Stimulated activated CD4-positive, alpha-beta T cell treated with anti-CD3 and anti-CD28 coated beads, Interleukin-4, amount 100 ng/mL, for 1 hour (primary cell): Measurements from ENCODE around the gene RNF32.
"Not testable (repeated sequence)": the region's sequence is repeated elsewhere in the genome, so short reads cannot be mapped to it uniquely, and the experiment has no call there.

Experiments used
- DNase-seq: peaks from one replicate; pipeline ENCODE4 v3.0.0-alpha.2; 2020

The RNF32 gene

GRCh38 chr7:156642306-156643045, 1.9 kb downstream of the RNF32 start:
- DNase-seq, result no peak

GRCh38 chr7:156647330-156647729, 6.8 kb downstream of the RNF32 start:
- DNase-seq, result not testable (repeated sequence)

- DNase-seq, result no peak
These were observed 9.5 kb downstream of the RNF32 start for GRCh38 chr7:156650042-156650441.

- DNase-seq, result no peak
These were observed 10.9 kb downstream of the RNF32 start for GRCh38 chr7:156651474-156651873.

- no peak for DNase-seq
These were observed 12.5 kb downstream of the RNF32 start for GRCh38 chr7:156652886-156653568.

GRCh38 chr7:156654511-156655234, 14.1 kb downstream of the RNF32 start:
- DNase-seq, result no peak

GRCh38 chr7:156655251-156655650, 14.7 kb downstream of the RNF32 start:
- no peak for DNase-seq

- no peak for DNase-seq
These were observed 15.4 kb downstream of the RNF32 start for GRCh38 chr7:156655983-156656382.

- DNase-seq, result no peak
These were observed 16.0 kb downstream of the RNF32 start for GRCh38 chr7:156656598-156656997.

GRCh38 chr7:156657681-156658080, 17.1 kb downstream of the RNF32 start:
- no peak for DNase-seq

- DNase-seq, result no peak
These were observed 18.6 kb downstream of the RNF32 start for GRCh38 chr7:156659203-156659602.

- no peak for DNase-seq
These were observed 19.4 kb downstream of the RNF32 start for GRCh38 chr7:156659961-156660360.

GRCh38 chr7:156661637-156662036, 21.1 kb downstream of the RNF32 start:
- DNase-seq, result no peak

GRCh38 chr7:156662277-156662676, 21.7 kb downstream of the RNF32 start:
- no peak for DNase-seq

- DNase-seq, result no peak
These were observed 24.5 kb downstream of the RNF32 start for GRCh38 chr7:156665101-156665500.

- DNase-seq, result no peak
These were observed 26.0 kb downstream of the RNF32 start for GRCh38 chr7:156666368-156667109.

- DNase-seq, result no peak
These were observed 26.5 kb downstream of the RNF32 start for GRCh38 chr7:156667110-156667426.

GRCh38 chr7:156668130-156668741, 27.7 kb downstream of the RNF32 start:
- no peak for DNase-seq

- DNase-seq, result no peak
These were observed 28.7 kb downstream of the RNF32 start for GRCh38 chr7:156669035-156669828.

- DNase-seq, result no peak
These were observed 32.9 kb downstream of the RNF32 start for GRCh38 chr7:156673454-156673853.

GRCh38 chr7:156673902-156674301, 33.3 kb downstream of the RNF32 start:
- DNase-seq, result no peak

- DNase-seq, result no peak
These were observed 35.1 kb downstream of the RNF32 start for GRCh38 chr7:156675721-156676120.
